Amniotic epithelial cell (primary cell): ENCODE measurements around the gene PXMP2.
"Not testable (repeated sequence)": the region's sequence is repeated elsewhere in the genome, so short reads cannot be mapped to it uniquely, and the experiment has no call there.

ENCODE experiments used
- DNase-seq: peaks from one replicate; pipeline ENCODE4 v3.0.0-alpha.2; 2010; ENCODE audit warnings: low read depth

PXMP2 gene

DNA sequence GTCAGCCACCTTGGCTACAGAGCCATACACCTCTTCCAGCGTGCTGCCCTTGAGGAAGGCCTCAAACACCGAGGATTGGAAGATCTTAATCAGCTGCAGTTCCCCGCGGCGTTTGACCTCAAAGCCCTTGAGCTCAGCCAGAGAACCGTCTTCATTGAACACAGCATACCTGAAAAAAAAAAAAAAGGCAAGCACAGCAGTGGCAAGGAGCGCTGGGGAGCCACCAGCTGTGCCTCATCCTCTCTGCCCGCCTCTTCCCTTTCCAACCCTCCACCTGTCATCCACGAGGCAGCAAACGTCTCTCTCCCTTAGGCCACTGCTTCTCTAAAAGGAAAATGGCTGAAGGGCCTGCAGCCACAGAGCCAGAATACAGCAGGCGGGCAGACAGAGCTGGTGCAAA lies 26.4 kb upstream of the PXMP2 start:
- DNase-seq, result no peak

GRCh38 chr12:132661972-132662371 lies 25.4 kb upstream of the PXMP2 start:
- DNase-seq, result no peak

DNA sequence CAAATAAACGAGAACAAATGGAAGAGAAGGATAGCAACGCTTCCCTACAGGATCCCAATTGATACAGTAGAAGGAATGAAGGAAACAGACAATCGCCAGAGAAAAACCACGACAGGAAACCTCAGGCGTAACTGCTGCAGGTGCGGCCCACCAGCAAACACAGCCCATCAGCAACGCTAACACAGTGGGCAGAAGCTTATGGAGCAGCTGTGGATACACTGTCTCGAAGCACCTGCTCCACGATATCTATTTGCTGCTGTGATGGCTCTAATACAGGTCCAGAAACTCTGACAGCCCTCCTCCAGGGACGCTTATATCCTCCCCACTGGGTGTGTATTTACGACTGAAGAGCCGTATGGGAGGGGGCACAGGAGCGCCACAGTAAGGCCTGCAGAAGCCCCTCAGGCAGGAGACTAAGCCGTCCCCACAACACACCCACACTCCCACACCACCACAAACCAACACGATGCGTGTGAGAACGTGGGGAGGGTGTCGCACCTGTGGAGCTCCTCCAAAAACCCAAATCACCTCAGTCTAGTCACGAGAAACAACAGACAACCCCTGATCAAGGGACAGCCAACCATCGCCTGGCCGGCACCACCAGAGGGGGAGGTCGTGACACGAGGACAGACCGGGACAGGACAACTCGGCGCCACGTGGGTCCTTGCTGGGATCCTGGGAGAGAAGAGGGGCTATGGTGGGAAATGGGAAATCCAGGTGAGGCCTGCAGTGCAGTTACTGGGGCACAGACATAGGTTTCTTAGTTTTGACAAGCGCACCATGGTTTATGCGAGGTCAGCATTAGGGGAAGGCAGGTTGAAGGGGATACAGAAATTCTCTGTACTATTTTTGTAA lies 24.3 kb upstream of the PXMP2 start:
- no peak for DNase-seq

- DNase-seq, result no peak
These were observed 22.9 kb upstream of the PXMP2 start for GRCh38 chr12:132664206-132665148.

DNA sequence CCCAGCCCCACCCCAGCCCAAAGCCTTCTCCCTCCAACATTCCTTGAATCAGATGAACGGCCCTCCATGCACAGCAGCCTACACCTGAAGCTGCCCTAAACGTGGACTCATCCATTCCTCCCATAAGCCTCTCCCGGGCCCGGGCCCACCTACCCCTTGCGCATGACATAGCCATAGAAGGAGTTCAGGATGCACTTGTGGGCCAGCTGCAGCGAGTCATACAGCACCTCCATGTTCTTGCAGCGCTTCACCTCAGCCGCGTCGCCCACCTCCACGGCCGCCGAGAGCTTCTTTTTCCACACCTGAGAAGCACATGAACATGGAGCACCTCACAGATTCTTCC lies 22.3 kb upstream of the PXMP2 start:
- DNase-seq, result no peak

DNA sequence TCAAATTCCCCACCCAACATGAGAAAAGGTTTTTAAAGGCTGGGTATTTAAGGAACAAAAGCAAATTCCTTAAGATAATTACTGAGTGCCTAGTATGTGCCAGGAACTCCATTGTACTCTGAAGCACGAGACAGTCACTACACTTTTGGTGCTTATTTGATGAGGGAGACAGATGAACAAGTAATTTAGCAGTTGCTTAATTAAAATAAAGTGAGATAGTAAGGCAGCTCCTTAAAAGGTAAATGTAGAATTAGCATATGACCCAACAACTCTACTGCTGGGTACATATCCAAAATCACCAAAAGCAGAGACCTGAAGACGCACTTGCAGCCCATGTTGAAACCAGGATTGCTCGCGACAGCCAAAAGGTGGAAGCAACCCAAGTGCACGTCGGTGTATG lies 21.6 kb upstream of the PXMP2 start:
- DNase-seq, result no peak

DNA sequence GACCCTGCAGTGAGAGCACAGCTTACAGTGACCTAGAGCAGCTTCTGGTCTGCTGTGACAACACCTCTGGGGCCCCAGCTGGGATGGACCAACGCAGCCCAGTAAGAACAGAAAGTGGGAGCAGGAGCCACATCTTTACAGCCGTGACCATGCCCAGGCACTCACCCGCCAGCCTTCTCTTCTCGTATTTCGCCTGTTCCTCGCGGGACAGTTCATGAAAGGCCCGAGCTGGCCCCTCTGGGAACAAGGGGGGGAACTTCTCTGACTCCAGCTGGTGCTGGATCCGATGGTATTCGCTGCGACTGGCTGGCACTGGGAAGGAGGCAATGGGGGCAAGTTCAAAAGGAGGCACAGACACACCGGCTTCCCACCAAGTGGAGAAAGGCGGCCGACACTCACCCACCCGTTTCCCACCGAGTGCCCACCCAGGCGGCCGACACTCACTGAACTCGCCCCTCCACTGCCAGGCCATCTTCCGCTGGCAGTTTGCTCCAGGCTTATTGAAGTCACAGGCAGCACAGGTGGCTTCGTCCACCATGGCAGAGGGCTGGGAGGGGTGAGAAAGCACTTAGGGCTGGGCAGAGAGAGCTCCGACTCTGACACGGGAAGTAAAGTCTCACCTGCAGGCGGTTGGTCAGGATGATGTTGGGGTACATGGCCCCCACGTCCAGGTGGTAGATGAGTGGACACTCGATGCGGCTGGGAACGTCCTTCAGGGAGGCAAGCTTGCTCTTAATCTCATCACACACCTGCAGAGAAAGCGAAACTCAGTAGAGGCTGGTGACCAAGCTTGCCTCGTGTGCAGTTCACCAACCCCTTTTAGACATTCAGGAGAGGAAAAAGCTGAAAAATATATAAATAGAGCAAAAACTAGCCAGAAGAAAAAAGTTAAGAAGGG lies 18.9 kb upstream of the PXMP2 start:
- DNase-seq, result no peak

DNA sequence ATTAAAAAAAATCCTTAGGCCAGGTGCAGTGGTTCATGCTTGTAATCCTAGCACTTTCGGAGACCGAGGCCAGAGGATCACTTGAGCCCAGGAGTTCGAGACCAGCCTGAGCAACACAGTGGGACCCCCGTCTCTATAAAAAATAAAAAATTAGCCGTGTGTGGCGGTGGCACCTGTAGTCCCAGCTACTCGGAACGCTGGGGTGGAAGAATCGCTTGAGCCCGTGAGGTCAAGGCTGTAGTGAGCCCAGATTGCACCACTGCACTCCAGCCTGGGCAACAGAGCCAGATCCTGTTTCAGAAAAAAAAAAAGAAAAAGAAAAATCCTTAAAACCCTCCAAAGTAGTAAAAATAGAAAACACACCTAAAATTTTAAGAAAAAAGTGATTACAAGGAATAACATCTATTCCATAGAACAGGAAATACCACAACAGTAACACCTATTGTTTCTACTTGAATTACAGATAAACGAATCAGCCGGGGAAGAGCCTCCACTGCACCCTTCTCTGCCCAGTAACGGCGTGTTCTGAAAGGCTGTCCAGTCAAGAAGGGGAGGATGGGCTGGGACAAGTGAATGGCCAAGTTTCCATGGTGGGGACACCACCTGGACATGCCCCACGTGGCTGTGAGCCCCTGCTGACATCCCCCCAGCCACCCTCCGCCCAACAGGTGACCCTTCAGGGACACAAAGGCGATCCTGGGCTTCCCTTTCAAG lies 18.1 kb upstream of the PXMP2 start:
- no peak for DNase-seq

GRCh38 chr12:132672116-132672515 lies 15.3 kb upstream of the PXMP2 start:
- no peak for DNase-seq

GRCh38 chr12:132672678-132673077 lies 14.7 kb upstream of the PXMP2 start:
- DNase-seq, result no peak

GRCh38 chr12:132673288-132674179 lies 13.9 kb upstream of the PXMP2 start:
- DNase-seq, result no peak

- no peak for DNase-seq
These were observed 12.8 kb upstream of the PXMP2 start for GRCh38 chr12:132674561-132674960.

DNA sequence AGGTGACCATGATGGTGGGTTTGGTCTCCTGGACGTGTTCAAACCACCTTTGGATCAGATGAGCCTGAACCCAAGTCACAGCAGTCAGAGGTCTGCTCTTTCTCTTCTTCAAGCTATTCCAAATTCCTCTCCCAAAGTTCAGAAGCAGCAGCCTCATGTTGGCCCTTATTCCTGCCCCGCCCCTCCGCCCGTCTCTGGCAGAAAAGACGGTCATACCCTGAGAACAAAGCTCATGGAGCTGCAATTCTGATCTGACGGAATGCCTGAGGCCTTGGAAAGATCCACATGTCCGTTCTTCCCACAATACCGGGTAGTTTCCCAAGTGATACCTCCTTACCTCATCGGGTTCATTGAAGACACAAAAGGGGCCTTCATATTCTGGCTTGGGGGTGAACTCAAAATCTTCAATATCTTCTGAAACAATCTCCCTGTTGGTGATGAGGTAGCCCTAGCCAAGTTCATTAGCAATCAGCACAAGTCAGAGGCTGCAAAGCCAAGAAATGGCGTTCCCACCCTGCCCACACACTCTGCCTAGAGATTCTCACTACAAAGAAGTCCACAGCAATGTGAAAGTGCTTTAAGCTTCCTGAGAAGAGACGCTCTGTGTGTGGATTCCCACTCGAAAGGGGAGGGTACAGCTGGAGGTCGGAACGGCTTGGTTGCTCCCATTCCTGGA lies 11.5 kb upstream of the PXMP2 start:
- DNase-seq, result no peak

DNA sequence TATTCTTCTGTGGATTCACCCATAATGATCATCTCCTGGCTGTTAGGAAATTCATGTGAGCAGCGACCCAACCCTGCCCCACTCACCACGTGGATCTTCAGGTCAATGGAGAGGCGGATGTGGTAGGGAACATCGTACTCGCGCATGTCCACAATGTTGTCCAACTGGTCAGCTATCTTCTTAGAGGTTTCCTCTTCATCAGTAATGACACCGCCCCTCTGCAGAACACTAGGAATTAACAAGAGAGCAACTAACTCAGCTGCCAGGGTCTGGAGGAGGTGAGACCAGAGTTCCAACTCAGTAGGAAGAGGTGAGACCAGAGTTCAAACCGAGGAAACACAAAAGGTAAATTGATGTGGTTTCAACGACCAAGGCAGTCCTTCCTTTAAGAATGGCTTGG lies 9.9 kb upstream of the PXMP2 start:
- DNase-seq, result no peak

DNA sequence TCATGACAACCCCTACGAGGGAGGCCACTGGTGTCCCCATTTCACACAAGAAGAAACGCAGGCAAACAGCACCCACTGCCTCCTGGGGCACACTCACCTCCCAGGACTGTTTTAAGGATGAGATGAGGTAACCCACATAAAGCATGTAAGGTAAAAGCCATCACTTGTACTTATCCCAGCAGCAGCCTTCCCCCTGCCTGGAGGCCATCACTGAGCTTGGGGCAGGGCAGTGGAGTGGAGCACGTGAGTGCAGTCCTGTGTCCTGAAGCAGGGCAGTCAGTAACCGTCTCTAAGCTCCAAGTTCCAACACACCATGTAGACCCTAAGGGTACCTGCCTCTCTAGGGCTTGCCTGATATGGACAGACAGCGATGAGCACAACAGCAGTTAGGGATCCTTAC lies 2.0 kb upstream of the PXMP2 start:
- no peak for DNase-seq

DNA sequence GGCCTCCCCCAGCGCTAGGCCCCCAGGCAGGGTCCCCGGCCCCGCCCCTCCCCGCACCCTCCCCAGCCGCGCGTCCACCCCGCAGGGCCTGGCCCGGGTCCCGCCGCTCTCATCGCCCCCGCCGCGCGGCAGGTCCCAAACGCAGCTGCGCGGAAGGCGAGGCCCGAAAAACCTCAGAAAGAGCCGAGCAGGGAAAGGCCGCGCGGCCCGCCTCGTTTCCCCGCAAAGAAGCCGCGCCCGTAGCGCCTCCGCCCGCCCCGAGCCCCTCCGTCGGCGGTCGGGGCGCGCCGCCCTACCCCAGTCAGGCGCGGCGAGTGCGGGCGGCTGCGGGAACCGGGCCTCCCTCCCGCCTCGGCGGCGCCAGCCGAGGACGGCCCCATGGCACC lies 569 bp upstream of the PXMP2 start:
- no peak for DNase-seq

GRCh38 chr12:132689227-132689626 lies 1.8 kb downstream of the PXMP2 start:
- no peak for DNase-seq

DNA sequence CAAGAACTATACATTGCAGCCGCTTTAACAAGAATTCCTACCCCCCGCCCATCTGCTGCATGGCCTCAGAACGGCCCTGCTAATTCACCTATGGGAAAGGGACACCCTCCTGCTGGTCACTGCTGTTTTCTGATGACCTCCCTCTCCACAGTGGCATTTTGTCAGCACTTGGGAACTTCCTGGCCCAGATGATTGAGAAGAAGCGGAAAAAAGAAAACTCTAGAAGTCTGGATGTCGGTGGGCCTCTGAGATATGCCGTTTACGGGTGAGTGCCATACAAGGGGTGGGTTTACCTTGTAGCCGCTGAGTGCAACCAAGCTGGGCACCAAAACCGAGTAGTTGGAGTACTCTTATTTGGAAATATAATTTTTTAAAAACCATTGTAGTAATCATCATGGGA lies 2.7 kb downstream of the PXMP2 start:
- DNase-seq, result no peak

DNA sequence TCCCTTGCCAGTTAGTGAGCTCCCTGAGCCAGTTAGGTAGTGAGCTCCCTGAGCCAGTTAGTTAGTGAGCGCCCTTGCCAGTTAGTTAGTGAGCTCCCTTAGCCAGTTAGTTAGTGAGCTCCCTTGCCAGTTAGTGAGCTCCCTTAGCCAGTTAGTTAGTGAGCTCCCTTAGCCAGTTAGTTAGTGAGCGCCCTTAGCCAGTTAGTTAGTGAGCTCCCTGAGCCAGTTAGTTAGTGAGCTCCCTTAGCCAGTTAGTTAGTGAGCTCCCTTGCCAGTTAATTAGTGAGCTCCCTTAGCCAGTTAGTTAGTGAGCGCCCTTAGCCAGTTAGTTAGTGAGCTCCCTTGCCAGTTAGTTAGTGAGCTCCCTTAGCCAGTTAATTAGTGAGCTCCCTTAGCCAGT lies 4.6 kb downstream of the PXMP2 start:
- not testable (repeated sequence) for DNase-seq

DNA sequence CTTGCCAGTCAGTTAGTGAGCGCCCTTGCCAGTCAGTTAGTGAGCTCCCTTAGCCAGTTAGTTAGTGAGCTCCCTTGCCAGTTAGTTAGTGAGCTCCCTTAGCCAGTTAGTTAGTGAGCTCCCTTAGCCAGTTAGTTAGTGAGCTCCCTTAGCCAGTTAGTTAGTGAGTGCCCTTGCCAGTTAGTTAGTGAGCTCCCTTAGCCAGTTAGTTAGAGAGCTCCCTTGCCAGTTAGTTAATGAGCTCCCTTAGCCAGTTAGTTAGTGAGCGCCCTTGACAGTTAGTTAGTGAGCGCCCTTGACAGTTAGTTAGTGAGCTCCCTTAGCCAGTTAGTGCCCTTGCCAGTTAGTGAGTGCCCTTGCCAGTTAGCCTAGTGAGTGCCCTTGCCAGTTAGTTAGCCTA lies 7.5 kb downstream of the PXMP2 start:
- DNase-seq, result not testable (repeated sequence)
